GM10248 (cell line): Measurements from ENCODE around the gene ALDH4A1.

Source experiments
- CTCF ChIA-PET: fragments of 300-600 bp; sonication (Branson Sonifier 250); formaldehyde crosslinking; extraction: SDS; loops from one replicate; lab custom pipeline; 2021; ENCODE audit warnings: antibody characterized with exemption; lab: Yijun Ruan, JAX
- POLR2A ChIA-PET: fragments of 350-650 bp; sonication (Branson Sonifier 250); formaldehyde crosslinking; extraction: SDS; loops from one replicate; lab custom pipeline; 2020; ENCODE audit warnings: antibody characterized with exemption; lab: Yijun Ruan, JAX
- DNase-seq: peaks from one replicate; pipeline ENCODE4 v3.0.0; 2012; ENCODE audit errors: extremely low spot score
- TF ChIP-seq, protein P1 (sequence below): IDR thresholded peaks from 2 replicates; pipeline ENCODE4 v1.5.1; 2012; ENCODE audit warnings: mild to moderate bottlenecking, low read depth; ENCODE audit errors: extremely low read depth, missing control alignments, control extremely low read depth

Gene ALDH4A1

DNA sequence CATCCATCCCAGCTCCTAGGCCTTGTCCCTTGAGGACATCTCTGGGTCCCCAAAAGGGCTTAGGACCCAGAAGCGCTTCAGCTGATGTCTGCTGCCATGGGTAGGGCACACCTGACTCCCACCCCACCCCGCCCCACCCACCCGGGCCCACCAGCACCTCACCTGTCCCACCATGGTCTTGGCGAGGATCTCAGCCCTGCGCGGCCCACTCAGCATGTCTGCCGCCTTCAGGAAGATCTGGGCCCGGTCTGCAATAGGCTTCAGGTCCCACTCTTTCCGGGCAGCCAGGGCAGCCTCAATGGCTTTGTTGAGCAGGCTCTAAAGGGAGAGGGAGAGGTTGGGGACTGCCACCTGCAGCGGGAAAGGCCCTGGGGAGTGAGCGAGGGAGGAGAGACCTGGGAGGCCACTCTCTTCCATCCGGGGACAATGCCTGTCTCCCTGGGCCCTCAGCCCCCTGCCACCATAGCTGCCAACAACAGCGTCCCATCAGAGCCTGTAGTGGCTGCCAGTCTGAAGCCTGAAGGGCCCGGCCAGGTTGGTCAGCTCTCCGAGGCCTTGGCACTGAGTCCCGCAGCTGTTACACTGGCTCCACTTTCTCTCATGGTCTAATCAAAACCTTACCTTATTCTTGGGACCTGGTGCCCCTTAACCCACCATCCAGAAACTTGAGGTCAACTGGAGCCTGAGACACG is 16.9 kb downstream of the ALDH4A1 start:
- ChIA-PET CTCF (interaction anchor here (0.9 to 5.5 kb wide), 14 partner anchors 10 to 355 kb away, joined by 3 to 89 read pairs (median 7); partner anchors contain the start of gene ALDH4A1), POLR2A (no interaction called here)
- DNase-seq, result no peak
- TF ChIP-seq, protein P1, sequence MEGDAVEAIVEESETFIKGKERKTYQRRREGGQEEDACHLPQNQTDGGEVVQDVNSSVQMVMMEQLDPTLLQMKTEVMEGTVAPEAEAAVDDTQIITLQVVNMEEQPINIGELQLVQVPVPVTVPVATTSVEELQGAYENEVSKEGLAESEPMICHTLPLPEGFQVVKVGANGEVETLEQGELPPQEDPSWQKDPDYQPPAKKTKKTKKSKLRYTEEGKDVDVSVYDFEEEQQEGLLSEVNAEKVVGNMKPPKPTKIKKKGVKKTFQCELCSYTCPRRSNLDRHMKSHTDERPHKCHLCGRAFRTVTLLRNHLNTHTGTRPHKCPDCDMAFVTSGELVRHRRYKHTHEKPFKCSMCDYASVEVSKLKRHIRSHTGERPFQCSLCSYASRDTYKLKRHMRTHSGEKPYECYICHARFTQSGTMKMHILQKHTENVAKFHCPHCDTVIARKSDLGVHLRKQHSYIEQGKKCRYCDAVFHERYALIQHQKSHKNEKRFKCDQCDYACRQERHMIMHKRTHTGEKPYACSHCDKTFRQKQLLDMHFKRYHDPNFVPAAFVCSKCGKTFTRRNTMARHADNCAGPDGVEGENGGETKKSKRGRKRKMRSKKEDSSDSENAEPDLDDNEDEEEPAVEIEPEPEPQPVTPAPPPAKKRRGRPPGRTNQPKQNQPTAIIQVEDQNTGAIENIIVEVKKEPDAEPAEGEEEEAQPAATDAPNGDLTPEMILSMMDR, result no peak

DNA sequence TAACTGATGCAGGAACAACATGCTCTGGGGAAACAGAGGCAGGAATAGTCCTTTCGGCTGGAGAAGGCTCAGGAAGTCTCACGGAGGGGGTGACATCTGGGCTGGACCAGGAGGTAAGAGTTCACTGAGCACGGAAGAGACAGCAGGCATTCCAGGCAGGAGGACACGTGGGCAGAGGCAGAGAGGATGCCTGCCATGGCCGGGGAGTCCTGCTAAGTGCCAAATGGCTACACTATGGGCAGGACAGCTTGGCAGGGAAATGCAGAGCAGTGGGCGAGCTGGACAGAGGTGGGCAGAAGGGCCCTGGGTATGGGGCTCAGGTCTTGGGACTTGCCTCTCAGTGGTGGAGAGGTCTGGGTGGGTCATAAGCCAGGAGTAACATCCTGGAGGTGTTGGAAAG is 17.6 kb downstream of the ALDH4A1 start:
- ChIA-PET CTCF (interaction anchor here (0.7 to 5.5 kb wide), 32 partner anchors 11 to 364 kb away, joined by 3 to 89 read pairs (median 5); partner anchors contain the start of gene ALDH4A1), POLR2A (no interaction called here)
- DNase-seq, result no peak
- TF ChIP-seq, protein P1, result no peak

DNA sequence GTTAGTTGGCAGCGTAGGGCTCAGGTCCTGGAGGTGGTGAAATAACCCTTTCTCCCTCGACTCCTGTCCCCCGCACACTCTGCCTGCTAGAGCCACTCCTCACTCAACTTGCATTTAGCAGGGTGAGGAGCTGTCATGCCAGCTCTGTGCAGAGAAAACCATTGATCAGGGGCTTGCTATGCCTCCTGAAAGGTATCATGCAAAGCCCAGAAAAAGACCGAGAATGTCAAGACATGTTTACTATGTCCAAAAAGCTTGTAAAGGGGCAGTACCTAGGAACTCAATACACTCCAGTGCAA is 18.0 kb downstream of the ALDH4A1 start:
- POLR2A ChIA-PET, result no interaction called here
- TF ChIP-seq, protein P1, result no peak
- no peak for DNase-seq
- CTCF ChIA-PET, result interaction anchor here (0.7 to 5.5 kb wide), 37 partner anchors 10 to 364 kb away, joined by 3 to 89 read pairs (median 4); partner anchors contain the start of gene ALDH4A1

DNA sequence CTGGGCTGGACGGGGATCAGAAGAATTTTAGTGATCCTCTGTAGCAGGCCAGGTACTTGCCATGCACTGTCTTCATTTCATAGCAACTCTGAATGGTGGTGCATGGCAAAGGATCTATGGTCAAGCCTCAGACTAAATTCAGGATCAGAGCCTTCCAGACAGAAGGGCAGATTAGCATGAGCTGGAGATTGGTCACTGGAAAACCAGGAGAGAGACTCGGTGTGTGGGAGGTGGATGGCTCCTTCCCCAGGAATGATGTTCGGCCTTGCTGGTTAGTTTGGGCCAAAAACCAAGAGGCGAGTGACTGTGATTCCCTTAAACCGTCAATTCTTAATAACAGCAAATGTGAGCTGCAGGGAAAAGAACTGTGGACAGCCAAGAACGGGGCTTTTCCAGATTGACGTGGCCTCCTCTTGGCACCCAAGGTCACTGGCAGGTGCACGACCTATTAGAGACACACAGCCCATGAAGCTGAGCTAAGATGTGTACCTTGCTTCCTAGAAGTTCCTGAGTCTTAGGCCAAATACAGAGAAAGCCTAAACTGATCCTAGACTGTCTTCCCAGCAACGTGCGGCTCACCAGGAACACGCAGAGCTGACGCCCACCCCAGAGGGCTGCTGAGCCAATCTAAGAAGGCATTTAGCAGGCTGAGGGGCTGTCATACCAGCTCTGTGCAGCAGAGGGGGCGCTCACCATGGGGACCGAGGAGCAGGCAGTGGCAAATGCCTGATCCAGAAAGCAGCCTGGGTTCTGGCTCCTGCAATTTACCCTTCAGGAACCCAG is 18.5 kb downstream of the ALDH4A1 start:
- TF ChIP-seq, protein P1, result peak; percentile 90
- POLR2A ChIA-PET, result no interaction called here
- DNase-seq, result peak; percentile 77

DNA sequence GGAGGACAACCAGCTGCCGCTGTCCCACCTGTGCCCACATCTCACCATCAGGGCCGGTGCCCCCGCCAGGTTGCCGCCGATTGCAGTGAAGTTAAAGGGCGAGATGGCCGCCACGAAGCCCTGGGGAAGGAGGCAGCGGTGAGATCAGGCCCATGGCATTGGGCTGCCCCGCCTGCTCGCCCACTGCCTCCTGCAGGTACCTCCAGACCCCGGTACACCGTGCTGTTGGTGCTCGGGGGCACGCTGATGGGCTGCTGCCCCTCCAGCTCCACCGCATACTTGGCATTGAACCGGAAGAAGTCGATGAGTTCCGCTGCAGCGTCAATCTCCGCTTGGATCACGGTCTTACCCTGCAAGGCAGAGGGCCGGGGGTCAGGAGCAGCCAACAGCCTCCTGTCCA is 19.3 kb downstream of the ALDH4A1 start:
- no peak for DNase-seq
- ChIA-PET CTCF (interaction anchor here (1.1 to 5.5 kb wide), 9 partner anchors 9 to 366 kb away, joined by 3 to 89 read pairs (median 18); partner anchors contain the start of gene ALDH4A1), POLR2A (no interaction called here)
- TF ChIP-seq, protein P1, result no peak

More for the DNA sequence above, 18.5 kb downstream of the ALDH4A1 start:
- CTCF ChIA-PET, result interaction anchor here (0.7 to 5.5 kb wide), 34 partner anchors 10 to 365 kb away, joined by 3 to 89 read pairs (median 4); partner anchors contain the start of gene ALDH4A1

DNA sequence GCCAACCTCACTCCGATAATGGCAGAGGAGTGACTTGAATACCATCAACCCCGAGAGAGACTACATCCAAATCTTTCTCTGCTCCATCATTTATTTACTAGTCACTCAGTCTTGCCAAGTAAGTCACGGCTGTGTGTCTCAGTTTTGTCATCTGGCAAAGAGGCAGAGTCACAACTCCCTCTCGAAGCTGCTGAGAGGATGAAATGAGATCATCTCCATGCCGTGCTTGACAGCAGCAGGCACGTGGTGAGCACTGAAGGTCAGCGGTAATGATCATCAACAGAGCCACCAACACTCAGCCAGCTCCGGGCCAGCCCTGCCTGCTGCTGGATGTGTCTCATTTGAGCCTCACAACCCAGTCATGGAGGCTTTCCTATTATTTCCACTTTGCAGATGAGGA is 19.9 kb downstream of the ALDH4A1 start:
- ChIA-PET CTCF (interaction anchor here (3.3 to 5.5 kb wide), 4 partner anchors 8 to 31 kb away, joined by 24 to 89 read pairs (median 28); no protein-coding TSS in a partner anchor), POLR2A (no interaction called here)
- DNase-seq, result no peak
- TF ChIP-seq, protein P1, result no peak
